ENCODE measurements around the gene TTYH3. TPM values are rescaled to one million over a fixed set of nuclear protein-coding genes. Genes with fewer than 3 reads are reported as not detected.

The TTYH3 gene
- total and polyA plus RNA-seq, 2 donors from 2014 or later, result 22.5 to 55.0 TPM

DNA sequence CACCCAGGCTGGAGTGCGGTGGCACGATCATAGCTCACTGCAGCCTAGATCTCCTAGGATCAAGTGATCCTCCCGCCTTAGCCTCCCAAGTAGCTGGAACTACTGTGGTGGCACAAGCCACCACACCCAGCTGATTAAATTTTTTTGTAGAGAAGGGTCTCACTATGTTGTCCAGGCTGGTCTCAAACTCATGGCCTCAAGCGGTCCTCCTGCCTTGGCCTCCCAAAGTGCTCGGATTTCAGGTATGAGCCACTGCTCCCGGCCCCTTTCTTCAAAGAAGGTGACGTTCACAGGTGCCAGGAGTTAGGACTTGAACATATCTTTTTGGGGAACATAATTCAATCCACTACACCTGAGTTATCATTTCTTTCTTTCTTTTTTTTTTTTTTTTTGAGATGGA, 2.9 kb upstream of the TTYH3 start:
- intact Hi-C loops (cut with DNase I), result no loop called here
- H3K27ac ChIP-seq (ENCODE audit: low read depth in 2 of 2, low read length in 2 of 2), result no peak overlapping the region

GRCh38 chr7:2629746-2630681, 1.8 kb upstream of the TTYH3 start:
- peak overlapping the region in 1 of 3 donors; percentile 29 for H3K4me3 ChIP-seq (ENCODE audit: low read length in 3 of 3)
- TF ChIP-seq, protein P1, sequence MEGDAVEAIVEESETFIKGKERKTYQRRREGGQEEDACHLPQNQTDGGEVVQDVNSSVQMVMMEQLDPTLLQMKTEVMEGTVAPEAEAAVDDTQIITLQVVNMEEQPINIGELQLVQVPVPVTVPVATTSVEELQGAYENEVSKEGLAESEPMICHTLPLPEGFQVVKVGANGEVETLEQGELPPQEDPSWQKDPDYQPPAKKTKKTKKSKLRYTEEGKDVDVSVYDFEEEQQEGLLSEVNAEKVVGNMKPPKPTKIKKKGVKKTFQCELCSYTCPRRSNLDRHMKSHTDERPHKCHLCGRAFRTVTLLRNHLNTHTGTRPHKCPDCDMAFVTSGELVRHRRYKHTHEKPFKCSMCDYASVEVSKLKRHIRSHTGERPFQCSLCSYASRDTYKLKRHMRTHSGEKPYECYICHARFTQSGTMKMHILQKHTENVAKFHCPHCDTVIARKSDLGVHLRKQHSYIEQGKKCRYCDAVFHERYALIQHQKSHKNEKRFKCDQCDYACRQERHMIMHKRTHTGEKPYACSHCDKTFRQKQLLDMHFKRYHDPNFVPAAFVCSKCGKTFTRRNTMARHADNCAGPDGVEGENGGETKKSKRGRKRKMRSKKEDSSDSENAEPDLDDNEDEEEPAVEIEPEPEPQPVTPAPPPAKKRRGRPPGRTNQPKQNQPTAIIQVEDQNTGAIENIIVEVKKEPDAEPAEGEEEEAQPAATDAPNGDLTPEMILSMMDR (IDR thresholded peaks at IDR 0.05; ENCODE audit: borderline replicate concordance, extremely low read depth, insufficient read depth), result no peak
- DNase-seq (peak in 3 of 5 donors; percentile 50 to 82 (median 67)), FAIRE-seq (no peak)
- H3K27me3 ChIP-seq (ENCODE audit: control insufficient read depth, insufficient read depth, low read length), result no peaks in the 10 kb centered on the region
- peak overlapping the region; percentile 65 to 85 for H3K27ac ChIP-seq (ENCODE audit: low read depth in 2 of 2, low read length in 2 of 2)
- intact Hi-C loops (cut with DNase I), result no loop called here
- H3K36me3 ChIP-seq (ENCODE audit: control insufficient read depth in 2 of 3, insufficient read depth in 3 of 3, low read length in 3 of 3), result no peaks in the 10 kb centered on the region
- peak overlapping the region in 1 of 3 donors; percentile 55 for H3K9ac ChIP-seq (ENCODE audit: low read length in 3 of 3)
- H3K9me3 ChIP-seq (ENCODE audit: control insufficient read depth in 2 of 3, insufficient read depth in 1 of 3, low read length in 3 of 3), result no peaks in the 10 kb centered on the region
- H3K4me1 ChIP-seq (ENCODE audit: control insufficient read depth in 2 of 3, insufficient read depth in 2 of 3, low read depth in 1 of 3, low read length in 3 of 3), result peaks cover 0 to 34% (median 13%) of the 10 kb centered on the region in 3 donors

More for the DNA sequence above, 2.9 kb upstream of the TTYH3 start:
- Histone ChIP-seq H3K4me1 (ENCODE audit: control insufficient read depth in 2 of 3, insufficient read depth in 2 of 3, low read depth in 1 of 3, low read length in 3 of 3) (peaks cover 0 to 33% (median 15%) of the 10 kb centered on the region in 3 donors), H3K27me3 (ENCODE audit: control insufficient read depth, insufficient read depth, low read length) (no peaks in the 10 kb centered on the region), H3K36me3 (ENCODE audit: control insufficient read depth in 2 of 3, insufficient read depth in 3 of 3, low read length in 3 of 3) (no peaks in the 10 kb centered on the region), H3K9ac (ENCODE audit: low read length in 3 of 3) (no peak overlapping the region), H3K4me3 (ENCODE audit: low read length in 3 of 3) (no peak overlapping the region), H3K9me3 (ENCODE audit: control insufficient read depth in 2 of 3, insufficient read depth in 1 of 3, low read length in 3 of 3) (no peaks in the 10 kb centered on the region)
- DNase-seq (no peak), FAIRE-seq (no peak)
- TF ChIP-seq, protein P1 (IDR thresholded peaks at IDR 0.05; ENCODE audit: borderline replicate concordance, extremely low read depth, insufficient read depth), result no peak

- FAIRE-seq, result no peak
Observed at GRCh38 chr7:2632733-2633537, 1.1 kb downstream of the TTYH3 start.

More at GRCh38 chr7:2632733-2633537, 1.1 kb downstream of the TTYH3 start:
- intact Hi-C loops (cut with DNase I), result no loop called here
- Histone ChIP-seq H3K9me3 (ENCODE audit: control insufficient read depth in 2 of 3, insufficient read depth in 1 of 3, low read length in 3 of 3) (no peaks in the 10 kb centered on the region), H3K27me3 (ENCODE audit: control insufficient read depth, insufficient read depth, low read length) (no peaks in the 10 kb centered on the region), H3K9ac (ENCODE audit: low read length in 3 of 3) (peak overlapping the region; percentile 58 to 93 (median 78)), H3K27ac (ENCODE audit: low read depth in 2 of 2, low read length in 2 of 2) (peak overlapping the region; percentile 64 to 94), H3K4me3 (ENCODE audit: low read length in 3 of 3) (peak overlapping the region; percentile 53 to 88 (median 68)), H3K4me1 (ENCODE audit: control insufficient read depth in 2 of 3, insufficient read depth in 2 of 3, low read depth in 1 of 3, low read length in 3 of 3) (peaks cover 0 to 49% (median 31%) of the 10 kb centered on the region in 3 donors), H3K36me3 (ENCODE audit: control insufficient read depth in 2 of 3, insufficient read depth in 3 of 3, low read length in 3 of 3) (no peaks in the 10 kb centered on the region)
- peak; percentile 64 to 89 (median 81) for DNase-seq
- TF ChIP-seq, protein P1 (IDR thresholded peaks at IDR 0.05; ENCODE audit: borderline replicate concordance, extremely low read depth, insufficient read depth), result no peak

Data from kidney (tissue), 14 donors.